GM12878 (cell line): ENCODE results near the gene ARMC3. TPM values are rescaled to one million over a fixed set of nuclear protein-coding genes. Genes with fewer than 3 reads are reported as not detected.

ENCODE experiments used
- ATAC-seq: fragments of 200-7000 bp; cut with Tn5 transposase; 3 replicates; pipeline ENCODE4 v1.9.1; 2020; ENCODE audit warnings: mild to moderate bottlenecking, moderate library complexity
- BruUV-seq: library from RNA; stranded (reverse); fragments of 400-500 nt; replicated peaks from 2 replicates; lab custom pipeline; 2021; lab: Mats Ljungman, UMichigan
- CTCF ChIA-PET: fragments of 300-600 bp; sonication (Branson Sonifier 250); formaldehyde crosslinking; extraction: SDS; loops from one replicate; lab custom pipeline; 2021; ENCODE audit warnings: inconsistent platforms; lab: Yijun Ruan, JAX
- POLR2A ChIA-PET: fragments of 350-600 bp; formaldehyde crosslinking; extraction: SDS; loops from one replicate; lab custom pipeline; 2021; ENCODE audit warnings: inconsistent platforms; lab: Charles Lee
- RAD21 ChIA-PET: fragments of 300-600 bp; sonication (Branson Sonifier 250); formaldehyde crosslinking; loops from one replicate; lab custom pipeline; 2023; ENCODE audit warnings: antibody characterized with exemption; ENCODE audit not compliant: unreplicated experiment; lab: Charles Lee
- SMC1A ChIA-PET: fragments of 300-600 bp; sonication (Branson Sonifier 250); formaldehyde crosslinking; loops from one replicate; lab custom pipeline; 2023; ENCODE audit not compliant: unreplicated experiment, uncharacterized antibody; lab: Charles Lee
- DNase-seq: peaks from one replicate; pipeline ENCODE4 v3.0.0-alpha.2; 2011; ENCODE audit warnings: low read depth, low spot score
- FAIRE-seq: peaks from 3 replicates; lab custom pipeline; 2011; peaks lifted over from hg19 to GRCh38; lab: Jason Lieb, UNC
- H2AFZ ChIP-seq: 2 replicates; pipeline ENCODE4 v1.6.0; 2011; ENCODE audit warnings: low read depth, low read length, control low read depth; ENCODE audit not compliant: control insufficient read depth
- H3K27ac ChIP-seq: 2 replicates; pipeline ENCODE4 v1.5.1; 2011; ENCODE audit warnings: control low read depth; ENCODE audit not compliant: control insufficient read depth, insufficient read depth
- H3K27me3 ChIP-seq, 2 experiments: replicated peaks in 1 of 2; 2 replicates each; pipeline versions ENCODE4 v1.6.0 to v1.6.1; 2011; ENCODE audit warnings: low read length in 1 of 2; ENCODE audit not compliant: control insufficient read depth in 2 of 2, insufficient read depth in 2 of 2
- H3K36me3 ChIP-seq, 2 experiments: 2 replicates each; pipeline ENCODE4 v1.5.1; 2011; ENCODE audit warnings: low read length in 1 of 2; ENCODE audit not compliant: control insufficient read depth in 2 of 2, insufficient read depth in 2 of 2
- H3K4me1 ChIP-seq: 2 replicates; pipeline ENCODE4 v1.6.1; 2011; ENCODE audit warnings: mild to moderate bottlenecking, low read length, moderate library complexity, mixed read lengths; ENCODE audit not compliant: control insufficient read depth, insufficient read depth
- H3K4me2 ChIP-seq: 2 replicates; pipeline ENCODE4 v1.6.0; 2011; ENCODE audit warnings: control low read depth; ENCODE audit not compliant: control insufficient read depth, insufficient read depth
- H3K4me3 ChIP-seq: fragments of 200-600 bp; sonication (generic); 2 replicates; pipeline ENCODE4 v1.5.1; 2016
- H3K79me2 ChIP-seq: 2 replicates; pipeline ENCODE4 v1.6.0; 2011; ENCODE audit warnings: low read length; ENCODE audit not compliant: control insufficient read depth, insufficient read depth
- H3K9ac ChIP-seq: 2 replicates; pipeline ENCODE4 v1.8.0; 2011; ENCODE audit warnings: low read length, control low read depth, mixed read lengths; ENCODE audit not compliant: control insufficient read depth, insufficient read depth
- H3K9me3 ChIP-seq: replicated peaks from 3 replicates; pipeline ENCODE4 v1.5.1; 2011; ENCODE audit warnings: mild to moderate bottlenecking, low read length; ENCODE audit not compliant: control insufficient read depth, insufficient read depth
- H4K20me1 ChIP-seq: 2 replicates; pipeline ENCODE4 v1.6.0; 2011; ENCODE audit not compliant: control insufficient read depth, insufficient read depth
- ATF3 ChIP-seq: IDR thresholded peaks from 2 replicates; pipeline ENCODE4 v1.6.1; 2011; ENCODE audit warnings: low read depth, mild to moderate bottlenecking, low read length, moderate library complexity, borderline replicate concordance; ENCODE audit errors: extremely low read depth
- ATF7 ChIP-seq: fragments of 450-650 bp; IDR thresholded peaks from 2 replicates; pipeline ENCODE4 v1.6.1; 2016; ENCODE audit warnings: low read depth, mild to moderate bottlenecking
- EGR1 ChIP-seq, 2 experiments: IDR thresholded peaks; 1 replicate in 1 of 2; 2 replicates in 1 of 2; pipeline ENCODE4 v1.6.1; 2011 to 2012; ENCODE audit warnings: low read depth in 2 of 2, low read length in 2 of 2, borderline replicate concordance in 1 of 2, mild to moderate bottlenecking in 1 of 2, moderate library complexity in 1 of 2
- HDGF ChIP-seq: fragments of 450-650 bp; IDR thresholded peaks from 2 replicates; pipeline ENCODE4 v1.6.1; 2016; ENCODE audit warnings: antibody characterized with exemption
- KLF5 ChIP-seq: fragments of 450-650 bp; IDR thresholded peaks from 2 replicates; pipeline ENCODE4 v1.6.1; 2014; ENCODE audit warnings: mild to moderate bottlenecking; ENCODE audit not compliant: partially characterized antibody
- MTA3 ChIP-seq: IDR thresholded peaks from 2 replicates; pipeline ENCODE4 v1.6.1; 2012; ENCODE audit warnings: low read length, inconsistent platforms, borderline replicate concordance
- PRDM15 ChIP-seq: fragments of 450-650 bp; formaldehyde crosslinking; IDR thresholded peaks from 2 replicates; pipeline ENCODE4 v1.4.0; 2020; ENCODE audit warnings: mild to moderate bottlenecking, moderate library complexity
- RB1 ChIP-seq: fragments of 450-650 bp; formaldehyde crosslinking; IDR thresholded peaks from 2 replicates; pipeline ENCODE4 v1.6.1; 2017; ENCODE audit warnings: mild to moderate bottlenecking, borderline replicate concordance
- WGBS: methylation state at CpG from one replicate; pipeline ENCODE4 v1.1.6; 2016; ENCODE audit warnings: low lambda C conversion rate; ENCODE audit not compliant: insufficient replicate concordance, insufficient coverage; ENCODE audit errors: missing lambda C conversion rate; 5-methylcytosine and 5-hydroxymethylcytosine counted together
- in situ Hi-C: fragments of 300-500 bp; cut with MboI; formaldehyde crosslinking; loops from 9 replicates; pipeline ENCODE4 v1.14.3; 2018; ENCODE audit warnings: mixed read lengths
- intact Hi-C: fragments of 100-400 bp; cut with micrococcal nuclease; formaldehyde crosslinking; loops from one replicate; pipeline ENCODE4 v1.14.2; 2022; ENCODE audit not compliant: unreplicated experiment
- polyA plus RNA-seq, 11 experiments: library from polyadenylated mRNA; depleted of rRNA in 4 of 11; unstranded in 6 of 11; stranded (reverse) in 5 of 11; fragments of >200 nt; fragmentation: Nextera tagmentation in 4 of 11; fragmentation: Illumina TruSeq in 1 of 11; extraction: Ambion mirVana in 4 of 11; extraction: Trizol in 1 of 11; gene quantifications; 1 replicate in 1 of 11; 2 replicates in 10 of 11; pipeline versions ENCODE4 v1.2.1 to v1.2.3, GENCODE V29; 2011 to 2016; ENCODE audit warnings: inconsistent platforms in 2 of 11, missing spikeins in 2 of 11, low read depth in 1 of 11
- total RNA-seq, 4 experiments: library from RNA; depleted of rRNA in 3 of 4; stranded (reverse); fragments of >200 nt in 3 of 4; fragmentation: Illumina TruSeq in 1 of 4; extraction: Trizol in 1 of 4; gene quantifications; 2 replicates each; pipeline versions ENCODE4 v1.2.1 to v1.2.3, GENCODE V29; 2013 to 2021

Gene ARMC3
- total and polyA plus RNA-seq, 10 of the 15 experiments (the other 5 are each of a cell fraction or from before 2014, with no cell fraction given), result 0.01 to 0.06 TPM; not detected in 8

GRCh38 chr10:22954970-22955369, 27.1 kb downstream of the ARMC3 start:
- no peak overlapping the region for H2AFZ ChIP-seq
- ChIA-PET SMC1A (interaction anchor here (1.6 kb wide), 1 partner anchor 19 kb away, joined by 5 read pairs; no protein-coding TSS in a partner anchor), CTCF (interaction anchor here (1.7 kb wide), 1 partner anchor 35 kb away, joined by 4 read pairs; no protein-coding TSS in a partner anchor), RAD21 (no interaction called here), POLR2A (no interaction called here)
- intact Hi-C loops, result no loop called here
- no peaks in the 10 kb centered on the region for H3K27me3 ChIP-seq
- H4K20me1 ChIP-seq, result no peaks in the 10 kb centered on the region
- no peak for DNase-seq
- no peaks in the 10 kb centered on the region for H3K79me2 ChIP-seq
- in situ Hi-C loops, result no loop called here
- WGBS, result 57% methylated on average over 3 of the region's 3 CpGs
- H3K9me3 ChIP-seq, result no peaks in the 10 kb centered on the region; the same call in 2 of the 3 replicates
- TF ChIP-seq RB1 (no peak), ATF7 (no peak), EGR1 (IDR thresholded peaks at IDR 0.05; ENCODE audit: borderline replicate concordance in 1 of 2, low read depth in 2 of 2, low read length in 2 of 2) (no peak), MTA3 (no peak), HDGF (no peak), KLF5 (no peak), ATF3 (no peak), PRDM15 (CRISPR knock-in tag) (no peak)
- TF ChIP-seq, all 136 proteins: peak for 0
- Histone ChIP-seq H3K27ac (no peak overlapping the region), H3K4me3 (no peak overlapping the region), H3K4me2 (no peak overlapping the region), H3K9ac (no peak overlapping the region), H3K36me3 (no peaks in the 10 kb centered on the region), H3K4me1 (no peaks in the 10 kb centered on the region)
- ATAC-seq, result no peak
- FAIRE-seq, result no peak
- no TSS peak for BruUV-seq
